CD4-positive, alpha-beta T cell treated with Interleukin-6 for 4 hours (primary cell): ENCODE data around the gene ATXN3L.
A peak's percentile ranks its signal among the peaks of the same experiment; 100 is the strongest.

Experiments
- DNase-seq: peaks from one replicate; pipeline ENCODE4 v3.0.0-alpha.2; 2020; ENCODE audit warnings: mixed read lengths

The ATXN3L gene

DNA sequence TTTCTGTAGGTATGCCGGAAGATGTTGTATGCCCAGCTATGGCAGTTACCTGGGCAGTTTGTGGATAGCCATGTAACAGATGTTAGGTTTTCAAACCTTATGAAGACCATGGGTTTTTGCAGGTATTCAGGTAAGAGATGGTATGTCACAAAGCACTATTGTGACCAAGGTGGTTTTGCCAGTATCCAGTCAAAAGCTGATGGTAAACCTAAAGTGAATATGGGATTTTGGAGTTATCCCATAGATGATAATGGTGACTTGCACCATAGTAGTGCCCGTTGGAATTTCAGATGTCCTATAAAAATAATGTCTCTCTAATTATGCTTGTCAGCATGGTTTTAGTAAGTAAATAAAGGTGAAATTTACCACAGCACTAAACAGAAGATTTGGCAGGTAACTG lies at the start of gene ATXN3L:
Gene ATXN3L, minus strand, starts transcription at position 101 of the 400 bp plus-strand sequence. CDS start 119 bp downstream, outside the sequence.
- no peak for DNase-seq

DNA sequence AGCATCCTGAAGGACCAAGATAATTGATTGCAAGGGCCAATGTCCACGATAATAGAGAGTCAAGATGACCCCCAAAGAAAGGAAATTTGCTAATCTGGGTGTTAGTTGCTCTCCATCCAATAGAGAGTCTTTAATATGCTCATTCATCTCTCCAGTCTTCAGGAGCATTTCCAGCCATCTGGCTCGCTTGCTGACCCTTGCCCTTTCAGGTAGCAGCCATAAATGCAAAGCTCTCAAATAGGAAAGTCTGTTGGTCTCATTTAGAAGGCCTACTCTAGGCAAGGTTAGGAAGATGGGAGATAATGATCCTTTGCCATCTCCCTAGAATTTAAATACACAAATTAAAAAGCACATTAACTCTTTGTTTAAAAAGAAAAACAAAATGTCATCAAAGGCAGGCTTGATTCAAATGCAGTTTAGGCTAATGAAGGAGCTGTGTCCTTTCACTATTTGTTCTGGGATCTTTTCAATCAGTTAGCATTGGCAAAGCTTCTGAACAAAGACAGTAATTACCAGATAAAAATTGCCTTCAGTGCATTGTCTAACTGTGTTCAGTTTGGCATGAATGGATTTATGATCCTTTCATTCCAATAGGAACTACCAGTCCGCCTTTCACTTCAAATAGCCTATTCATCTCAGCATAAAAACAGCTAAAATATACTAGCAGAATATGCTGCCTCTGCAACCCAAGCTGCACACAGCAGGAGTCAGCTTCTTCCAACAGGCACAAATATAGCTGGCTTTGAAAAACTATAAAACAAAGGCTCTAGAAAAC lies 49.6 kb upstream of the ATXN3L start:
- no peak for DNase-seq

DNA sequence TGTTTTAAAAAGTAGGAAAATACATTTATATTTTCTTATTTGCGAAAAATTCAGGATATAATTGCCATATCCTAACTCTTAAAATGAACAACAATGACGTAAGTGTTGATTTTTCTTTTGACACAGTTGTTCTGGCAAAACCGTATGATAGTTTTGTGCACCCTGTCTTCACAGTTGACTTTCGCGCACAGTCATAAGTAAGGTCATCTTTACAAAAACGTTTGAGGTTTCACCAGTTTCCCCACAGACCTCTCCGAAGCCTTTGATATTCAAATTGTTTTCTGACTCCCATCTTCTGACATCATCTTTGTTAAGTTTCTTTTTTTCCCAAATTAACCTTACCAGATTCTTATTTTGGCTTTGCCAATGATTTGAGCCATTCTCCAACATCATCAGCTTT lies 48.1 kb upstream of the ATXN3L start:
- DNase-seq = no peak

DNA sequence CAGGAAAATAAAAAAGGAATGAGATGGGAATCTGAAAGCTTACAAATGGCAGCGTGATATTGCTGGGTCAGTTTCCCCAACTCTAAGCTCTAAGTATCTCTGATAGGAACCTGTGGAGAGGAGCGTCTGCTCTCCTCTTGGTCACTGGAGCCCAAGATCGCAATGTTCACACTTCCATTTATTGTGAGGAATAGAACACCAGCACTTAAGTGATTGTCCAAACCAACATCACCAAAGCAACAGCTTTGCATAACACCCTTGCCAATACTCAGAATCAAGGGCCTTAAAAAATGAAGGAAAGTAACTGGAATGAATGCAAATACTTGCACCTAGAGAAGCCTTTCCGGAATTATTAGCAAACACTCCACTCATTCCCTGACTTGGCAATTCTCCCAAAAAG lies 46.8 kb upstream of the ATXN3L start:
- DNase-seq = no peak

DNA sequence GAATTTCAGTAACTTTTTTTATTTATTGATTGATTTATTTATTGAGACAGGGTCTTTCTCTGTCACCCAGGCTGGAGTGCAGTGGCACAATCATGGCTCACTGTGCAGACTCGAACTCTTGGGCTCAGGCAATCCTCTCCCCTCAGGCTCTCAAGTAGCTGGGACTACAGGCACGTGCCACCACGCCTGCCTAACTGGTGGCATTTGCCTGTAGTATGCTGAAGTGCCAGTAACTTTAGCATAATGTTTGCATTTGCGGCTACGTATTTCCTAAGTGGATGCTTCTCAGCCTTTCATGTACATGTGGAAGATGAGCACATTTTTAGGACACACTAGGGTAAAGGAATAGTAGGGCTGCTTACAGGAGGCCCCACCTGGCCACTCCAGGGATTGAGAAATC lies 45.3 kb upstream of the ATXN3L start:
- no peak for DNase-seq

DNA sequence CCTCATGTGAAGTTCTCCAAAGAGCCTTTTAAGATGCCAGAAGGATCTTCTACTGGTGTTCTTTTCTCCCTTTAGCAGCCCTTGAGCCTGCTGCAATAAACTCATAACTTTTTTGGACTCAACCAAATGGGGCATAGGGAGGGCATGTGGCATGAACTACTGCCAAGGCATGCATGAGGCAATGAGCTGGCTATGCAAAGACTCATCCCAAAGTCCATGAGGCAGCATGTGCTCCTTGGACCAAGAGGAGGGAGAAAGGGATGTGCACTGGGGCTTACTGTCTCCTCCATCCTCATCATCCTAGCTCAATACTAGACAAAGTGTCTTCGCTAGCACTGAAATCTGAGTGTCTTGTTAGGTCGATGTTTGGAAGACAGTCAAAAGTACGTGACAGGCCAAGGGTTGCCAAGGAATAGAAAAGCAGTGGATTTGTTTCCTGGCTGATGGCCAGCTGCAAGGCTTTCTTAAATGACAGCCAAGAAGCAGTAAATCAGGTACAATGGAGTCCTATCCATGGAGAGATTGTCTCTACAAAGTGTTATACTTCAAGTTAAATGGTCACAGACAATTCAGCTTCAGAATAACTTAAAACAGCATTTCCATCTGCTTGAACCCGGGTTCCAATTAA lies 44.5 kb upstream of the ATXN3L start:
- no peak for DNase-seq

DNA sequence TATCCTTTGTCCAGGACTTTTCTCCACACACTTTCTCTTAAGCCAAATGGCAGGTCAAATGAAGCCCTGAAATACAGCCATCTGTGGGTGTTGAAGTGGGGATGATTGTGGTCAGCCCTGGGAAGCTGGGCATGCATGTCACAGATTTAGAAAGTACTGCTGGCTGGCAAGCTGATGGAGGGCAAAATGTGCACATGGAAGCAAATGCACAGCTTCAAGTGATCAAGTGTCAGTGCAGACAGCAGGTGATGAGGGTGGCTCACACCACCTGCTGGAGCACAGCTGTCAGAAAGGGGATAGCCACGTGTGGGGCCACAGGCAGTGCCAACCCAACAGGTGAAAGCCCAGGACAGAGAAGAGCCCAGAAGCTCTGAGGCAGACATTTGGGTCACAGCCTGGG lies 40.3 kb upstream of the ATXN3L start:
- peak; percentile 11 for DNase-seq

DNA sequence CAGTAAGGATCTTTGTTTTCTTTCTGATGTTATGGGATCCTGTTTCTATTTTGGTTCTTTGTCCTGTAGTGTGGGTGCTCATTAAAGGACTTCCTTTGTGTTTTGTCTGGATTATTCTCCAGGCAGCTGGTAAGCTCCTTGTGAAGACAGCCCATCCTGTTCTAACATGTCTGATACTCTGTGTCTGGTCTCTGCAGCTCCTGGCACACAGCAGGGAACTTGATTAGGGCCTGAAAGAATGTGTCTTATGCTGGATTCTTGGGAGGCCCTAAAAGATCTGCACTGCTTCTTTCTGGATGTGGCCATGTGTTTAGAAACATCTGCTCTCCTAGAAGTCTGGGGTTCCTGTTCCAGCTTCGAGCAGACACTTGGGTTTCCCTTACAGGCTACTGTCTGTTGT lies 38.1 kb upstream of the ATXN3L start:
- no peak for DNase-seq

DNA sequence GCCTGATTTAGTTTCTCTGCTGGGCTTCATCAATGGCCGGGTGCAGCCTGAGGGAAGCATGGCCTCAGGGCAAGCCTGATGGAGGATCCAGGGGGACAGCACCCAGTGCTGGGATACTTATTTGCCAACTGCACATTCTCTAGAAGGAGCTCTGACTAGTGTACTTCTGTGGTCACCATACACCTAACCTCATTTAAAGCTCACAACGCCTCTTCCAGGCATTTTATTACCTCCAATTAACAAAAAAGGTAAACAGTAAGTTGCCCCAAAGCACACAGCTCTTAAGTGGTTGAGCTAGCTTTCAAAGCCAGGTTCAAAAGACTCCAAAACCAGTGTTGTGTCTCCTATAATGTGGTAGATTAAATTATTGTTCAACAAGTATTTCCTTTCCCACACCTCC lies 26.8 kb upstream of the ATXN3L start:
- DNase-seq = no peak

DNA sequence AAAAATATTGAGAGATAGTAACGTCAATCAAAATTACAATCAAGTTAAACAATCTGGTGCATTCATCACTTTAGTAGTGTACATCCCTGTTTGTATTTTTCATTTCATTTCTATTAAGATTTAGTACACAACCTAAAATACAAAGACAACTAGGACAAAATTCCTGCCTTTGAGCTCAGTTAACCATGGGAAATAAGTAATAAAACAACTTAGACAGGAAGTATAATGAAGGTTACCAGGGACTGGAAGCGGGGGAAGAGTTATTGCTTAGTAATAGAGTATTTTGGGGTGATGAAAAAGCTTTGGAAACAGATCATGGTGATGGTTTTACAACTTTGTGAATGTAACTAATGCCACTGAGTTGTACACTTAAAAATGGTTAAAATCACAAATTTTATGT lies 25.6 kb upstream of the ATXN3L start:
- no peak for DNase-seq

DNA sequence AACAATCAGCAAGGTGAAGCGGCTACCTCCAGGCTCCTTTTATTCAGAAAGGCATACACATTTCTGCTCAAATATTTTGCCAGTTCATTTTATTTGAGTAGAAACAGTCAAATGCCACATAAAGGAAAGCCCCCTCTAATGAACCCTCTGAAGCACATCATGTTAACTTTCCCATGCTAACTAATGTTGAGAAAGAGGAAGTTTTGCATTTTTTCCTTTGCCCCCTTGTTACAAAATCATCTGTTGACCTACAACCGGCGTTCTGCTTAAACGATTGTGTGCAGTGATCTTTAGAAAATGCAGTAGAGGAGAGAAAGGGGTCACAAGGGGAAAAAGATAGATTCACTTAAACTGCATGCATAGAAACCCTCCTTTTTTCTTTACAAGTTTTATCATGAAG lies 25.2 kb upstream of the ATXN3L start:
- no peak for DNase-seq

DNA sequence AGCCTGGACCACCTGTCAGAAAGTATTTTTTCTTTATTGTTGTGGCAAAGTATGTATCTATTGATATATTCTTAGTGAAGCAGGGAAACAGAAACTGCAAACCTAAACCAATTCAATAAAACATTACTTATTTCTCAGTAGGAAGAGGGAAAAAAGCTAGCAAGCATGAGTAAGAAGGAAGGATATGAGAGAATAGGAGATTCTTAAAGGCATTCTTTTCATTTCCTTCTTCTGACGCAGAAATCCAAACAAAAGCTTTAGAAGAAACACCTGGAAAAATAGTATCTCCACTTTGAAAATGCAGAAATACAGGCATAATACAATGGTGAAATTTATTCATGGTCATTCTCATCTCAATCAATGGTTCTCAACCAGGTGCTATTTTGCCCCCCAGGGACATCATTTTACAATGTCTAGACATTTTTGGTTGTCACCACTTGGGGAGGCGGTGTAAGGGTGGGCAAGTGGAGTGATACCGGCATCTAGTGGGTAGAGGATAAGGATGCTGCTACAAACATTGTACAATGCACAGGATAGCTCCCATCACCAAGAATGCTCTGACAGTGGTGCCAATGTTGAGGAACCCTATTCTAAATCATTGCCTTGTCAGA lies 21.7 kb upstream of the ATXN3L start:
- peak; percentile 8 for DNase-seq

DNA sequence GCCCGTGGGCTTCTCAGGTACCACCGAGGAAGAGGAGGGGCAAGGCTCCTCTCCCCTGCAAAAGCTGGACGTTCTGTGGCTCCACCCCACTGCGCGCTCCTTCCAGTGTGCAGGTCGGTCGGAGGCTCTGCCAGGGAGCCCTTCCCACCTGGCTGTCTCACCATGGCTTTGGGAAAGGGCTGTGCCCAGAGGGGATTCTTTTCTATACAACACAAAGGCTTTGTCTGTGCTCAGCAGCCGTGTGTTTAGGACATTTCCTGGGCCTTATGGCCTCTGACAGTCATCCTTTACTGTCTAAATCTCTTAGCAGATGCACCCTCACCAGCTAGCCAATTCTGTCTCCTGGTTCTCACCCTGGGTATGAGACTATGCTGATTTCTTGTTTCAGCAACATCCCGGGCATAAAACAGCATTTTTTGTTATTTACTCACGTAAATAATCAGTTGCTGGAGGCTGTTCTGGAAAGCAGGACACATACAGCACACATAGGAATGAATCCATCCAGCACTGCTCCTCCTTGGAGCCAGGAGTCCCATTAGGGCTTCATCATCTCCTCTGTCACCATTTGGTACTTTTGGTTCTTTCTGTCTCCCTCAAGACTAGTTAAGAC lies 20.4 kb upstream of the ATXN3L start:
- no peak for DNase-seq

DNA sequence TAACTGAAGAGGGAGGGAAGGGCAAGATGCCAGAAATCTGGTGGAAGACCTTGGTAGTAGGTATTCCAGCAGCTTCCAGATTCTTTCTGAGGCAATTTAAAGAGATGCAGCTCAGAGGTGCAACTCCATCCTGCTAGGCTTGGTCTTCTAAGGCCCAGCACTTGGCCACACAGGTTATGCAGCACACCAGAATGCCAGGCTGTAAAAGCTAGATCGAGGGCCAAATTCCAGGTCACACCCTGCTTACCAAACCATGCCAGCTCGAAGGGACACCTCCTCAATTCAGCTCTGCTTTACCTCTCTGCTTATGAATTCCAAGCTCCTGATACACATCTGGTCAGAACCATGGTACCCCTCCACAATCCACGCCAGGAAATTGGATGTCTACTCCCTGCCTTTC lies 19.8 kb upstream of the ATXN3L start:
- DNase-seq = no peak

DNA sequence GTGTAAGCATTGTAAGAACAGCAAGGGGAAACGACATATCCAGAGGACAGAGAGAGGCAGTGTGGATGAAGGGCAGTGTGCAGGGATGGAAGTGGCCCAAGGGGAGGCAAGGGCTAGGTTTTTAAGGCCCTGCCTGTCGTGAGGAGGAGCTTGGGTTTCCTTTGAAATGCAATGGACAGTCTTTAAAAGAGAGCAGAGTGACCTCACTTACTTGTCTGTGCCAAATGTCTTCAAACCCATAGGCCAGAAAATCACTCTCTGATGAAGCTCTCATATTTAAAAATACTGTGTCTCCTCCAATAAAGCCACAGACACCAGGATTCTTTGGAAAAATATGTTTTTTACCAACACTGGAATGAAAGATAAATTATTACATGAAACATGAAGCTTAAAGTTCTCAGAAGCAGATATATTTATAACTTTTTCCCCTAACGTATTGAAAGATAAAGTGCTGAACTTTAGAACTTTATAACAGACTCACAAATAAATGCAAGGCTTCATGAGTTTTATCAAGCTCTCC lies 19.2 kb upstream of the ATXN3L start:
- no peak for DNase-seq

DNA sequence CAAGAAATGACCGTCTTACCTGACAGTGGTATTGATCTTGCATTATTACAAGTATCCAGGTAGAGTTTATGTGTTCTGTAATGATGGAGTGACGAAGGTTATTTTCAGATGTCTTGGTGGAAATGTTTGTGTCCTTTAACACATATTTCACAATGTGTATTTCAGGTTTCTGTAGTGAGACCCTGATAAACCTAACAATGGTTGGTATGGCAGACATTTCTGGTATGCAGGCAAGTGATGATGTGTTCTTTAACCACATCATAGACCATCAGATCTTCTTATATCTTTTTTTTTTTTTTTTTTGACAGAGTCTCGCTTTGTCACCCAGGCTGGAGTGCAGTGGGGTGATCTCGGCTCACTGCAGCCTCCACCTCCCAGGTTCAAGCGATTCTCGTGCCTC lies 14.6 kb upstream of the ATXN3L start:
- no peak for DNase-seq

DNA sequence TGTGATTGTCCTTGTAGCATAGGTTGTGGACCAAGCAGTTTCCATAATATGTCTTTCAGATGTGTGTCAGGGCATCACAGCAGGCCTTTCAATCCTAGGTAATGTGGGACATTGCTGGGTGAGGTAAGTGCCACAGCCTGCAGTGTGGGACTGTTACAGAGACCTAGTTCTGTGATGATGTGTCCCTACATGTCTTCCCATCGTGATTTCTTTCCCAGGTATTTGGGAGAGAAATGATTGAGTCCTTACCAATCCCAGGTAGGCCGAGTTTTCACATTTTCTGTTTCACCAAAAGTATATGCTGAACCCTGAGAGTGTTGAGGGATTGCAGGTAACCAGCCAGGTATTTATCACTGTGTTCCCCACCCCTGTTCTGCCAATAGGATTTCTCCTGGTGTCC lies 10.6 kb upstream of the ATXN3L start:
- no peak for DNase-seq

DNA sequence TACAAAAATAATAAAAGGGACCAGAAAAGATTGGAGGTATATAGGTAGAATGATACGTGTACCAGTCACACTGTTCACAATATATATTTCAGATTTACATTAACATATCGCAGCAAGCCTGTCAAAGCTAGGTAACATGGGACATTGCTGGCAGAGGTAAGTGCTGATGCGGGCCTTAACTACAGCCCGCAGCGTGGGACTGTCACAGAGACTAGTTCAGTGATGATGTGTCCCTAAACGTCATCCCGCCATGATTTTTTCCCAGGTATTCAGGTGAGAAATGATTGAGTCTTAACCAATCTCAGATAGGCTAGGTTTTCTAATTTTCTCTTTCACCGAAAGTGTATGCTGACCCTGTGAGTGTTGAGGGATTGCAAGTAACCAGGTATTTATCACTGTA lies 7.8 kb upstream of the ATXN3L start:
- no peak for DNase-seq

DNA sequence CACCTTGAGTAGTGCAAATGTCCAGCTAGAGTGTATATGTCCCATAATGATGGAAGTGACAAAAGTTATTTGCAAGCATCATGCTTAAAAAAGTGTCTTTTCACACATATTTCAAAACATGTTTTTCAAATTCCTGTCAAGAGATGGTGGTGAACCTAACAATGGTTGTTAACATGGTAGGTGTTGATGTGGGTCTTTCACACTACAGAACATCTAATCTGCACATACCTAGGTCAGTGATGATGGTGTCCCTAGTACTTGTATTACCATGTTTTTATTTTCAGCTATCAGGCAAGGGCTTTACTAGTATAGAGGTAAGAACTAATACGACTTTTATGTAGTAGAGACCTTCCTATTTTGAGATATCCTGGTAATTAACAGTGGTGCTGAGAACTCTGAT lies 3.4 kb upstream of the ATXN3L start:
- no peak for DNase-seq

DNA sequence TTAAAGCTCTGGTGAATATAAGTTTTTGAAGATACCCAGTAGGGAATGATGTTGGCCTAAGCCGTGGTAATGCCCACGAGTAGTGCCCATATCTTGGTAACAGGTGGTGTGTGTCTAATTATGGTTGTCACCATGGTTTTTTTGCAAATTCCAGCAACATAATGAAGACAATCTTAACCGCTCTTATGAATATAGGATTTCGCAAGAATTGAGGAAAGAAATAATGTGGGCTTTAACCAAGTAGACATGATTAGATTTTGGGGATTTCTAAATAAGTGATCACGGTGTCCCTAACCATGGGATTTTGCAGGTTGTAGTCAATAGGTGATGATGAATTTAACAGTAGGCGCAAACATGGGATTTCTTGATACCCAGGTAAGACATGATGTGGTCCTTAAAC lies 2.5 kb downstream of the ATXN3L start:
- no peak for DNase-seq

DNA sequence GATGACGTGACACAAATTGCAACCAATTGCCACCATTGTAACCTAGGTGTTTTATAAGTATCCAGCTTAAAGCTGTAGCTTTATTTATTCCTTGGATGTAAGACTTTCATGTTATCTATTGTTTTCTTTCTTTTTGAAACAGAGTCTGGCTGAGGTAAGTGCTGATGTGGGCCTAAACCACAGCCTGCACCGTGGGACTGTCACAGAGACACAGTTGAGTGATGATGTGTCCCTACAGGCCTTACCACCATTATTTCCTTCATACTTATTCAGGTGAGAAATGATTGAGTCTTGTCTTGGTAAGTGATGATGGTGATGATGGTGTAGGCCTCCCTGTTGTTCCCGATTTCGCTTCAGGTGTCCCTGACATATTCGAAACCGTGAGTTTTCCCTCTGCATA lies 8.3 kb downstream of the ATXN3L start:
- no peak for DNase-seq

DNA sequence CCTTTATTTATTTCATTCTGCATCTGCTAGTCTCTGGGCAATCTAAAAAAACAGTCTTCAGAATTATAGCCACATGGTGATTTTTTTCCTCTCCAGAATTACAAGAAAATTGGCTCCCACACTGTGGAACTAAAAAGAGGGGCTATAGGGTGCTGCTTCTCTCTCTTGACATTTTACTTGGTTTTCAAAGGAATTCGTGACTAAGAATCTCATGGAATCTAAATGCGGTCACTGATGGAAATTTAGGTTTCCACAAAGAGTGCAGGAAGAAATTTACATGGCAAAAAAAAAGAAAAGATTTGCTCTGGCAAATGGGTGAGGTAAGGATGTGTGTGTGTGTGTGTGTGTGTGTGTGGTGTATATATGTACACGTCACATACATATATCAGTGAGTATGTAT lies 10.2 kb downstream of the ATXN3L start:
- DNase-seq = no peak

DNA sequence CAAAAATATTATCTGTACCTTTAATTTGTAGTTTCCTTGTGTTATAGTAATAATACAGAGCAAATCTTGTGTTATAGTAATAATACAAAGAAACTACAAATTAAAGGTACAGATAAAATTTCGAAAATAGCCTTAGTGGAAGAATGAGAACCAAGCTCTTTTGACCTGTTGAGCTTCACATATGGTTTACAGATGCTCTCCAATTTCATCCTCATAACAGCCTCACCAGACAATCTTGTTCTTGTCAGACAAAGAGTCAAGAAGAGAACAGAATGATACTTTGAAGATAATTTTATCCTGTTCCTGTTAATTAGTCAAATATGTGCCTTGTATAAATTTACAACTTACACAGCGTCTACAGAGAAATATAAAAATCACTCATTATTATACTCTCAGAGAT lies 12.8 kb downstream of the ATXN3L start:
- no peak for DNase-seq

DNA sequence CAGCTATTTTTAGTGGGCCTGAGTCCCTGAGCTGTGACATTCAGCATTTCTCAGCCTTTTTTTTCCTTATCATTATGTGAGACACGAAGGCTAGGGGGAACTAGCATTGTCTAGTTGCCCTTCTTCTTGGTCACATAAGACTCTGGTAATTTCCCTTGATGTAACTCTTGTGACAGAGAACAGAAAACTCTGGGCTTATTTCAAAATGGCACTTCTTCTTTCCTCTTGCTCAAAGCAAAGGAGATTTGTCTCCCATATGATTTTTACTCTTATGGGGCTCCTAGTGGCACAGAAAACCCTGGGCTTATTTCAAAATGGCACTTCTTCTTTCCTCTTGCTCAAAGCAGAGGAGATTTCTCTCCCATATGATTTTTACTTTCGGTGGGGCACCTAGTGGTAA lies 14.7 kb downstream of the ATXN3L start:
- no peak for DNase-seq
